HEK293 (cell line): ENCODE results near the gene MARK3.

Experiments
- CTCF ChIA-PET: fragments of 350-600 bp; formaldehyde crosslinking; extraction: SDS; loops from one replicate; lab custom pipeline; 2021; ENCODE audit warnings: antibody characterized with exemption; lab: Yijun Ruan, JAX
- POLR2A ChIA-PET: fragments of 300-600 bp; formaldehyde crosslinking; extraction: SDS; loops from one replicate; lab custom pipeline; 2020; ENCODE audit warnings: antibody characterized with exemption, inconsistent platforms; lab: Yijun Ruan, JAX
- H3K27ac ChIP-seq: fragments of 200-500 bp; sonication (Bioruptor generic); 2 replicates; pipeline ENCODE4 v1.5.1; 2014; ENCODE audit warnings: low read depth, low read length, control low read depth, inconsistent platforms; ENCODE audit errors: extremely low read depth
- H3K36me3 ChIP-seq, 2 experiments: fragments of 200-500 bp in 1 of 2; sonication (Bioruptor generic) in 1 of 2; 1 replicate in 1 of 2; 2 replicates in 1 of 2; pipeline ENCODE4 v1.5.1; 2014 to 2017; ENCODE audit warnings: inconsistent platforms in 2 of 2, low read length in 2 of 2; ENCODE audit not compliant: control insufficient read depth in 2 of 2, insufficient read depth in 1 of 2
- H3K4me1 ChIP-seq: fragments of 200-500 bp; sonication (Bioruptor generic); 2 replicates; pipeline ENCODE4 v1.5.1; 2014; ENCODE audit warnings: mild to moderate bottlenecking, low read length, inconsistent platforms; ENCODE audit not compliant: control insufficient read depth, insufficient read depth
- H3K4me3 ChIP-seq: 2 replicates; pipeline ENCODE4 v1.5.1; 2011; ENCODE audit warnings: low read depth, mild to moderate bottlenecking, control low read depth, low read length, moderate library complexity
- H3K9me3 ChIP-seq: fragments of 200-500 bp; sonication (Bioruptor generic); 2 replicates; pipeline ENCODE4 v1.5.1; 2014; ENCODE audit warnings: low read depth, low read length, inconsistent platforms; ENCODE audit not compliant: control insufficient read depth, insufficient read depth
- ATF2 ChIP-seq: fragments of 450-650 bp; formaldehyde crosslinking; IDR thresholded peaks from 2 replicates; pipeline ENCODE4 v1.5.1; 2016; ENCODE audit warnings: missing biosample characterization, missing genetic modification characterization, low read depth
- EGR2 ChIP-seq: fragments of 450-650 bp; formaldehyde crosslinking; IDR thresholded peaks from 2 replicates; pipeline ENCODE4 v1.5.1; 2016; ENCODE audit warnings: low read depth, missing biosample characterization, missing genetic modification characterization
- IKZF3 ChIP-seq: fragments of 450-650 bp; IDR thresholded peaks from 2 replicates; pipeline ENCODE4 v1.5.0; 2018; ENCODE audit warnings: missing biosample characterization, mild to moderate bottlenecking, missing genetic modification characterization, moderate library complexity
- OSR2 ChIP-seq: fragments of 450-650 bp; formaldehyde crosslinking; IDR thresholded peaks from 2 replicates; pipeline ENCODE4 v1.5.1; 2016; ENCODE audit warnings: missing biosample characterization, missing genetic modification characterization
- SP3 ChIP-seq: fragments of 450-650 bp; formaldehyde crosslinking; IDR thresholded peaks from 2 replicates; pipeline ENCODE4 v1.5.1; 2016; ENCODE audit warnings: missing biosample characterization, missing genetic modification characterization
- TCF7L2 ChIP-seq: IDR thresholded peaks from 2 replicates; pipeline ENCODE4 v1.6.1; 2011; ENCODE audit warnings: low read depth, mild to moderate bottlenecking, inconsistent platforms, low read length, moderate library complexity, borderline replicate concordance
- ZNF211 ChIP-seq: fragments of 450-650 bp; formaldehyde crosslinking; IDR thresholded peaks from 2 replicates; pipeline ENCODE4 v1.5.1; 2016; ENCODE audit warnings: low read depth, missing biosample characterization, missing genetic modification characterization
- ZNF426 ChIP-seq: fragments of 450-650 bp; formaldehyde crosslinking; IDR thresholded peaks from 2 replicates; pipeline ENCODE4 v1.5.1; 2017; ENCODE audit warnings: missing biosample characterization, missing genetic modification characterization, mild to moderate bottlenecking, inconsistent platforms, moderate library complexity
- ZNF561 ChIP-seq: fragments of 450-650 bp; IDR thresholded peaks from 2 replicates; pipeline ENCODE4 v1.5.1; 2018; ENCODE audit warnings: missing biosample characterization, missing genetic modification characterization, borderline replicate concordance
- ZNF677 ChIP-seq: fragments of 450-650 bp; IDR thresholded peaks from 2 replicates; pipeline ENCODE4 v1.5.0; 2018; ENCODE audit warnings: missing biosample characterization, mild to moderate bottlenecking, missing genetic modification characterization, moderate library complexity
- ZNF704 ChIP-seq: fragments of 450-650 bp; formaldehyde crosslinking; IDR thresholded peaks from 2 replicates; pipeline ENCODE4 v1.5.1; 2016; ENCODE audit warnings: missing biosample characterization, missing genetic modification characterization
- TF ChIP-seq, protein P1 (sequence below): fragments of 450-650 bp; formaldehyde crosslinking; conservative IDR thresholded peaks from 2 replicates; pipeline ENCODE4 v1.5.1; 2016; ENCODE audit warnings: low read depth, missing biosample characterization, missing genetic modification characterization

MARK3 gene

DNA sequence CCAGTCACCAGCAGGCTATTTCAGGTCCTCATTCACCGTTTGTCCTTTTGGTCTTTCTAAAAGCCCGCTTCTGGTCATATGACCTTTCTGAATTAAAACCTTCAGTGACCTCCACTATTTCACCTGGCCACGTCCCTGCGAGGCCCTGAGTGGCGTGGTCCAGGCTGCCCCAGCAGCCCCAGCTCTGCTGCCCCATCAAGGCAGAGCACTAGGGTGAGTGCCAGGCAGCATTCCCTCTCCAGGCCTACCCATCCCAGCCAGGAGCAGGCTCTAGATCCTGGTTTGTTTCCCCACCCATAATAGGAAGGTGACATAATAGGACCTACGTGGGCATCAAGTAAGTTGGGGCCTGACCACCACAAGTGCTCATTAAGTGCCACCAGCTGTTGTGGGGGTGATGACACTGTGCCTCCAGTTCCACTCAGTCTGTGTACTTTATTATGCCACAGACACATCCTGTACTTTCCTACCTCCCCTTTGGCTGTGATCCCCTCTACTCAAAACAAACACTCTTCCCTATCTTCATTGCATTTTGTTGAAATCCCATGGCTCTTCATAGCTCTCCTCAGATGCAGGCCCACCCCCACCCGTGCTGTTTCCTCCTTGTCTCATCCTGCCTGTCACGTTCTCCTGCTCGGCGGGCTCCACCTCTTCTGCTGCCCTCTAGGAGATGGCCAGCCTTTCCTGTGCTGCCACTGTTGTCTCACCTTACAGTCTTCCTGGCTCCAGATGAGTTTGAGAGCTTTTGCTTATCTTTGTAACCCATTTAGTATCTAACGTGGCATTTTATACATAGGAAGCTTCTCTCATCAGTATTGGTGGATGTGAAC is 116.0 kb downstream of the MARK3 start:
- TF ChIP-seq ZNF704 (tag by site-specific recombination) = no peak
- peak; percentile 13; the same call in 1 of the 2 replicates for TF ChIP-seq EGR2 (tag by site-specific recombination)
- TF ChIP-seq ZNF677 (tag by site-specific recombination) = no peak
- no peak for TF ChIP-seq TCF7L2
- no peak for TF ChIP-seq ZNF426
- no peak for TF ChIP-seq ZNF211 (tag by site-specific recombination)
- no peaks in the 10 kb centered on the region for H3K9me3 ChIP-seq
- ChIA-PET POLR2A (interaction anchor here (0.8 kb wide), 1 partner anchor 117 kb away, joined by 5 read pairs; no protein-coding TSS in a partner anchor), CTCF (interaction anchor here (0.7 to 3.8 kb wide), 8 partner anchors 9 to 1330 kb away, joined by 3 to 19 read pairs (median 10); no protein-coding TSS in a partner anchor)
- no peak overlapping the region for H3K27ac ChIP-seq
- H3K4me3 ChIP-seq = no peak overlapping the region
- H3K36me3 ChIP-seq = peaks cover 32 to 67% of the 10 kb centered on the region in 2 experiments
- H3K4me1 ChIP-seq = no peaks in the 10 kb centered on the region

DNA sequence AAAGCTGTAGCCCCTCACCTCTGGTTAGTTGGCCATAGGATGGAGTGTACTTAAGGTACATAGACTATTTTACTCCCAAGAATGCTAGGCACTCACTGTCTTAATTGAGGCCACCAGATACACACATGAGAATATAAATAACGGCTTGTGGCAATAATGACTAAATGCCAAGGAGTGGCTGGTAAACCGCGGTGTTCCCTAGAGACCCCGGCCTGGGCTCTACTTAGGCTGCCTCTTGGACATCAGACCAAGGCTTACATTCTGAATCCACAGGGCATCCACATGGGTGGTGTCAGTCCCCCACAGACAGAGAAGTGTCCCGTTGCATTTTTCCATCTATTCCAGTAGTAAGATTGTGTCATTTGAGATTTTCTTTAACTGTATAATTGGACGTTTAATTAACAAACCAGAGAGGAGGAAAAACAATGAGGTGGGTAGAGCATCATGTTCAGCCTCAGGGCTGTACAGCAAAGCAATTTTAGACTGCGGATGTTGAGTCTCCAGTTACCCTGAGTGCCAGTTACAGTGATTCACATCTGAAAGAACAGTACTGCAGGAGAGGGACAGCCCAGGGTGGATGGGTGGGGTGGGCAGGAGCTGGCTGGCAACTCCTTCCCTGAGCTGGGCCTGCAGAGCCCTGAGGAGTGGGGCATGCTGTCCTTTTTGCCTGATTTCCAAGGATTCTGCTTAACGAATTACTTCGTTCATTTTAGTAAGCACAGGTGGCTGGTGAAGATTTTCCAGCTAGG is 116.9 kb downstream of the MARK3 start:
- Histone ChIP-seq H3K27ac (no peak overlapping the region), H3K4me3 (no peak overlapping the region), H3K9me3 (no peaks in the 10 kb centered on the region), H3K36me3 (peaks cover 32 to 71% of the 10 kb centered on the region in 2 experiments), H3K4me1 (no peaks in the 10 kb centered on the region)
- no peak for TF ChIP-seq IKZF3 (tag by site-specific recombination)
- no peak for TF ChIP-seq ZNF561 (tag by site-specific recombination)
- TF ChIP-seq OSR2 (tag by site-specific recombination) = no peak
- no peak for TF ChIP-seq ATF2 (tag by site-specific recombination)
- TF ChIP-seq, protein P1, sequence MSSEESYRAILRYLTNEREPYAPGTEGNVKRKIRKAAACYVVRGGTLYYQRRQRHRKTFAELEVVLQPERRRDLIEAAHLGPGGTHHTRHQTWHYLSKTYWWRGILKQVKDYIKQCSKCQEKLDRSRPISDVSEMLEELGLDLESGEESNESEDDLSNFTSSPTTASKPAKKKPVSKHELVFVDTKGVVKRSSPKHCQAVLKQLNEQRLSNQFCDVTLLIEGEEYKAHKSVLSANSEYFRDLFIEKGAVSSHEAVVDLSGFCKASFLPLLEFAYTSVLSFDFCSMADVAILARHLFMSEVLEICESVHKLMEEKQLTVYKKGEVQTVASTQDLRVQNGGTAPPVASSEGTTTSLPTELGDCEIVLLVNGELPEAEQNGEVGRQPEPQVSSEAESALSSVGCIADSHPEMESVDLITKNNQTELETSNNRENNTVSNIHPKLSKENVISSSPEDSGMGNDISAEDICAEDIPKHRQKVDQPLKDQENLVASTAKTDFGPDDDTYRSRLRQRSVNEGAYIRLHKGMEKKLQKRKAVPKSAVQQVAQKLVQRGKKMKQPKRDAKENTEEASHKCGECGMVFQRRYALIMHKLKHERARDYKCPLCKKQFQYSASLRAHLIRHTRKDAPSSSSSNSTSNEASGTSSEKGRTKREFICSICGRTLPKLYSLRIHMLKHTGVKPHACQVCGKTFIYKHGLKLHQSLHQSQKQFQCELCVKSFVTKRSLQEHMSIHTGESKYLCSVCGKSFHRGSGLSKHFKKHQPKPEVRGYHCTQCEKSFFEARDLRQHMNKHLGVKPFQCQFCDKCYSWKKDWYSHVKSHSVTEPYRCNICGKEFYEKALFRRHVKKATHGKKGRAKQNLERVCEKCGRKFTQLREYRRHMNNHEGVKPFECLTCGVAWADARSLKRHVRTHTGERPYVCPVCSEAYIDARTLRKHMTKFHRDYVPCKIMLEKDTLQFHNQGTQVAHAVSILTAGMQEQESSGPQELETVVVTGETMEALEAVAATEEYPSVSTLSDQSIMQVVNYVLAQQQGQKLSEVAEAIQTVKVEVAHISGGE (tag by site-specific recombination) = no peak
- POLR2A ChIA-PET = interaction anchor here (0.8 kb wide), 1 partner anchor 118 kb away, joined by 5 read pairs; no protein-coding TSS in a partner anchor
- CTCF ChIA-PET = interaction anchor here (0.7 to 3.8 kb wide), 6 partner anchors 10 to 1329 kb away, joined by 3 to 19 read pairs (median 7); no protein-coding TSS in a partner anchor

DNA sequence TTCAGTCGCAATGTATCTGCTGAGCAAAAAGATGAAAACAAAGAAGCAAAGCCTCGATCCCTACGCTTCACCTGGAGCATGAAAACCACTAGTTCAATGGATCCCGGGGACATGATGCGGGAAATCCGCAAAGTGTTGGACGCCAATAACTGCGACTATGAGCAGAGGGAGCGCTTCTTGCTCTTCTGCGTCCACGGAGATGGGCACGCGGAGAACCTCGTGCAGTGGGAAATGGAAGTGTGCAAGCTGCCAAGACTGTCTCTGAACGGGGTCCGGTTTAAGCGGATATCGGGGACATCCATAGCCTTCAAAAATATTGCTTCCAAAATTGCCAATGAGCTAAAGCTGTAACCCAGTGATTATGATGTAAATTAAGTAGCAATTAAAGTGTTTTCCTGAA is 117.7 kb downstream of the MARK3 start:
- no peak overlapping the region for H3K4me3 ChIP-seq
- POLR2A ChIA-PET = no interaction called here
- CTCF ChIA-PET = interaction anchor here (0.7 to 3.5 kb wide), 3 partner anchors 16 to 558 kb away, joined by 3 to 19 read pairs (median 13); no protein-coding TSS in a partner anchor
- H3K4me1 ChIP-seq = no peaks in the 10 kb centered on the region
- peaks cover 26 to 79% of the 10 kb centered on the region in 2 experiments for H3K36me3 ChIP-seq
- TF ChIP-seq SP3 (tag by site-specific recombination) = no peak
- TF ChIP-seq, all 188 proteins: peak for 0
- no peak overlapping the region for H3K27ac ChIP-seq
- H3K9me3 ChIP-seq = no peaks in the 10 kb centered on the region
